Endothelial cell (in vitro differentiated cells): ENCODE data around the gene LGALS12. TPM values are rescaled to one million over a fixed set of nuclear protein-coding genes. Genes with fewer than 3 reads are reported as not detected.
"Not testable (repeated sequence)": the region's sequence is repeated elsewhere in the genome, so short reads cannot be mapped to it uniquely, and the experiment has no call there.

Experiments
- DNase-seq: peaks from one replicate; pipeline ENCODE4 v3.0.0; 2021; ENCODE audit warnings: low spot score
- H3K27ac Mint-ChIP-seq: one replicate; pipeline ENCODE4 v1.8.0; 2021; ENCODE audit warnings: mixed read lengths, inconsistent platforms; ENCODE audit not compliant: unreplicated experiment
- H3K27me3 Mint-ChIP-seq: one replicate; pipeline ENCODE4 v1.8.0; 2021; ENCODE audit warnings: mild to moderate bottlenecking, moderate library complexity, mixed read lengths, inconsistent platforms; ENCODE audit not compliant: unreplicated experiment
- H3K36me3 Mint-ChIP-seq: one replicate; pipeline ENCODE4 v1.8.0; 2021; ENCODE audit warnings: mild to moderate bottlenecking, low read depth, mixed read lengths, inconsistent platforms; ENCODE audit not compliant: unreplicated experiment
- H3K4me1 Mint-ChIP-seq: one replicate; pipeline ENCODE4 v1.8.0; 2021; ENCODE audit warnings: mild to moderate bottlenecking, mixed read lengths, inconsistent platforms; ENCODE audit not compliant: unreplicated experiment
- H3K4me3 Mint-ChIP-seq: one replicate; pipeline ENCODE4 v1.8.0; 2021; ENCODE audit warnings: mild to moderate bottlenecking, mixed read lengths, inconsistent platforms; ENCODE audit not compliant: unreplicated experiment
- H3K9me3 Mint-ChIP-seq: one replicate; pipeline ENCODE4 v1.8.0; 2021; ENCODE audit warnings: mixed read lengths, inconsistent platforms; ENCODE audit not compliant: unreplicated experiment
- CTCF ChIP-seq: fragments of 200-600 bp; sonication (generic); IDR thresholded peaks from one replicate; pipeline ENCODE4 v1.5.0; 2021; ENCODE audit warnings: antibody characterized with exemption; ENCODE audit not compliant: unreplicated experiment
- total RNA-seq: library from RNA; stranded (reverse); fragmentation: NEBNext Ultra II Directional; extraction: Animal tissue kit (Norgen Biotek cat#: 25700); gene quantifications from one replicate; pipeline ENCODE4 v1.2.1, GENCODE V29; 2021; ENCODE audit not compliant: unreplicated experiment

The LGALS12 gene
- total RNA-seq, 1 donor from 2014 or later = 0.67 TPM

- peaks cover 21% of the 10 kb centered on the region for H3K4me1 Mint-ChIP-seq
- no peak for DNase-seq
- TF ChIP-seq CTCF = no peak
- no peaks in the 10 kb centered on the region for H3K27me3 Mint-ChIP-seq
- H3K27ac Mint-ChIP-seq = no peak overlapping the region
- H3K4me3 Mint-ChIP-seq = no peak overlapping the region
- no peaks in the 10 kb centered on the region for H3K36me3 Mint-ChIP-seq
- no peaks in the 10 kb centered on the region for H3K9me3 Mint-ChIP-seq
Observed at GRCh38 chr11:63530021-63530420, 24.1 kb downstream of the LGALS12 start.

GRCh38 chr11:63531074-63531792 lies 25.3 kb downstream of the LGALS12 start:
- not testable (repeated sequence) for H3K36me3 Mint-ChIP-seq, H3K27ac Mint-ChIP-seq, DNase-seq, H3K4me3 Mint-ChIP-seq, H3K27me3 Mint-ChIP-seq, H3K9me3 Mint-ChIP-seq
- peaks cover 21% of the 10 kb centered on the region for H3K4me1 Mint-ChIP-seq

- Mint-ChIP-seq H3K9me3 (no peaks in the 10 kb centered on the region), H3K36me3 (no peaks in the 10 kb centered on the region), H3K27ac (no peak overlapping the region), H3K4me1 (peaks cover 21% of the 10 kb centered on the region), H3K4me3 (no peak overlapping the region), H3K27me3 (no peaks in the 10 kb centered on the region)
- no peak for TF ChIP-seq CTCF
- DNase-seq = no peak
Observed at GRCh38 chr11:63532117-63532516, 26.2 kb downstream of the LGALS12 start.

GRCh38 chr11:63532799-63533475 lies 27.1 kb downstream of the LGALS12 start:
- no peaks in the 10 kb centered on the region for H3K27me3 Mint-ChIP-seq
- DNase-seq = no peak
- H3K36me3 Mint-ChIP-seq = no peaks in the 10 kb centered on the region
- H3K4me3 Mint-ChIP-seq = no peak overlapping the region
- H3K27ac Mint-ChIP-seq = no peak overlapping the region
- no peak for TF ChIP-seq CTCF
- no peaks in the 10 kb centered on the region for H3K9me3 Mint-ChIP-seq
- H3K4me1 Mint-ChIP-seq = peaks cover 16% of the 10 kb centered on the region

GRCh38 chr11:63534076-63534475 lies 28.2 kb downstream of the LGALS12 start:
- Mint-ChIP-seq H3K4me1 (peaks cover 12% of the 10 kb centered on the region), H3K36me3 (no peaks in the 10 kb centered on the region), H3K27ac (no peak overlapping the region), H3K4me3 (no peak overlapping the region), H3K27me3 (peaks cover 3% of the 10 kb centered on the region), H3K9me3 (no peaks in the 10 kb centered on the region)
- no peak for DNase-seq
- TF ChIP-seq CTCF = no peak
